Liver (tissue), 9 donors: ENCODE measurements around the gene CPSF3. TPM values are rescaled to one million over a fixed set of nuclear protein-coding genes. Genes with fewer than 3 reads are reported as not detected.

Experiments
- DNase-seq: peaks from one replicate; pipeline ENCODE4 v3.0.0-alpha.2; 2017; ENCODE audit warnings: low spot score
- H3K27ac ChIP-seq, 2 donors: one replicate each; pipeline ENCODE4 v1.7.0; 2013; ENCODE audit warnings: inconsistent platforms in 2 of 2, low read length in 2 of 2, control low read depth in 1 of 2, low read depth in 1 of 2, mild to moderate bottlenecking in 1 of 2
- H3K27me3 ChIP-seq, 4 donors: one replicate each; pipeline versions ENCODE4 v1.6.1 to v1.7.0; 2013; ENCODE audit warnings: low read length in 3 of 4, inconsistent platforms in 1 of 4, mild to moderate bottlenecking in 1 of 4, moderate library complexity in 1 of 4; ENCODE audit not compliant: control insufficient read depth in 4 of 4, insufficient read depth in 4 of 4
- H3K36me3 ChIP-seq, 4 donors: one replicate each; pipeline versions ENCODE4 v1.6.1 to v1.7.0; 2013; ENCODE audit warnings: low read length in 3 of 4, mild to moderate bottlenecking in 3 of 4, low read depth in 1 of 4, moderate library complexity in 1 of 4; ENCODE audit not compliant: control insufficient read depth in 4 of 4, insufficient read depth in 3 of 4
- H3K4me1 ChIP-seq, 4 donors: one replicate each; pipeline versions ENCODE4 v1.6.1 to v1.7.0; 2013; ENCODE audit warnings: low read length in 3 of 4, mild to moderate bottlenecking in 3 of 4, moderate library complexity in 1 of 4; ENCODE audit not compliant: control insufficient read depth in 4 of 4, insufficient read depth in 4 of 4
- H3K4me3 ChIP-seq, 3 donors: one replicate each; pipeline versions ENCODE4 v1.6.1 to v1.7.0; 2013; ENCODE audit warnings: low read length in 3 of 3, control low read depth in 1 of 3, low read depth in 1 of 3, mild to moderate bottlenecking in 1 of 3
- H3K9ac ChIP-seq, 2 donors: one replicate each; pipeline ENCODE4 v1.7.0; 2013; ENCODE audit warnings: low read length in 2 of 2, mild to moderate bottlenecking in 2 of 2, moderate library complexity in 2 of 2, control low read depth in 1 of 2, low read depth in 1 of 2
- H3K9me3 ChIP-seq, 4 donors: one replicate each; pipeline versions ENCODE4 v1.6.1 to v1.7.0; 2013; ENCODE audit warnings: low read length in 3 of 4; ENCODE audit not compliant: control insufficient read depth in 4 of 4
- EGR1 ChIP-seq, 2 donors: IDR thresholded peaks; 2 replicates each; pipeline ENCODE4 v1.6.1; 2016 to 2018; ENCODE audit warnings: antibody characterized with exemption in 2 of 2, low read depth in 2 of 2
- FOXA1 ChIP-seq: IDR thresholded peaks from 2 replicates; pipeline ENCODE4 v1.6.1; 2016; ENCODE audit warnings: antibody characterized with exemption
- FOXA2 ChIP-seq: IDR thresholded peaks from 2 replicates; pipeline ENCODE4 v1.6.1; 2016; ENCODE audit warnings: antibody characterized with exemption
- GABPA ChIP-seq, 2 donors: IDR thresholded peaks in 1 of 2; conservative IDR thresholded peaks in 1 of 2; 2 replicates each; pipeline ENCODE4 v1.6.1; 2016; ENCODE audit warnings: antibody characterized with exemption in 2 of 2, mild to moderate bottlenecking in 1 of 2, moderate library complexity in 1 of 2
- HNF4A ChIP-seq, 2 donors: conservative IDR thresholded peaks; 2 replicates each; pipeline ENCODE4 v1.6.1; 2016; ENCODE audit warnings: antibody characterized with exemption in 2 of 2, mild to moderate bottlenecking in 2 of 2
- HNF4G ChIP-seq: IDR thresholded peaks from 2 replicates; pipeline ENCODE4 v1.6.1; 2016; ENCODE audit warnings: antibody characterized with exemption
- JUND ChIP-seq, 2 donors: IDR thresholded peaks; 2 replicates each; pipeline ENCODE4 v1.6.1; 2016; ENCODE audit warnings: antibody characterized with exemption in 2 of 2
- NR2F2 ChIP-seq: IDR thresholded peaks from 2 replicates; pipeline ENCODE4 v1.6.1; 2016; ENCODE audit warnings: antibody characterized with exemption
- RAD21 ChIP-seq, 2 donors: IDR thresholded peaks; 2 replicates each; pipeline ENCODE4 v1.6.1; 2016; ENCODE audit warnings: antibody characterized with exemption in 2 of 2, mild to moderate bottlenecking in 2 of 2
- RXRA ChIP-seq, 2 donors: IDR thresholded peaks; 2 replicates each; pipeline ENCODE4 v1.6.1; 2017 to 2018; ENCODE audit warnings: antibody characterized with exemption in 2 of 2, mild to moderate bottlenecking in 1 of 2
- SP1 ChIP-seq: IDR thresholded peaks from 2 replicates; pipeline ENCODE4 v1.6.1; 2018; ENCODE audit warnings: antibody characterized with exemption, mild to moderate bottlenecking
- TAF1 ChIP-seq: conservative IDR thresholded peaks from 2 replicates; pipeline ENCODE4 v1.6.1; 2016; ENCODE audit warnings: antibody characterized with exemption, mild to moderate bottlenecking
- YY1 ChIP-seq: IDR thresholded peaks from 2 replicates; pipeline ENCODE4 v1.6.1; 2016; ENCODE audit warnings: antibody characterized with exemption, mild to moderate bottlenecking
- WGBS: extraction: QIAGEN DNeasy Blood & Tissue Kit; methylation state at CpG from one replicate; pipeline ENCODE4 v1.1.7; 2013; 5-methylcytosine and 5-hydroxymethylcytosine counted together
- polyA plus RNA-seq, 2 donors: library from polyadenylated mRNA; stranded (reverse) in 1 of 2; unstranded in 1 of 2; fragments of 200-250 nt in 1 of 2; fragments of >200 nt in 1 of 2; fragmentation: Nextera tagmentation in 1 of 2; extraction: Ambion mirVana in 1 of 2; gene quantifications; one replicate each; pipeline versions ENCODE4 v1.2.1 to v1.2.3, GENCODE V29; 2013 to 2015
- total RNA-seq, 2 donors: library from RNA; depleted of rRNA; stranded (reverse); fragments of >200 nt; gene quantifications; one replicate each; pipeline ENCODE4 v1.2.3, GENCODE V29; 2014
- TF ChIP-seq, protein P1 (sequence below): IDR thresholded peaks from 2 replicates; pipeline ENCODE4 v1.6.1; 2016; ENCODE audit warnings: antibody characterized with exemption
- TF ChIP-seq, protein P2 (sequence below): IDR thresholded peaks from 2 replicates; pipeline ENCODE4 v1.6.1; 2016; ENCODE audit warnings: antibody characterized with exemption, mild to moderate bottlenecking
- TF ChIP-seq, protein P3 (sequence below): IDR thresholded peaks from 2 replicates; pipeline ENCODE4 v1.6.1; 2016; ENCODE audit warnings: antibody characterized with exemption
- TF ChIP-seq, protein P4 (sequence below): fragments of 150-350 bp; IDR thresholded peaks from 2 replicates; pipeline ENCODE4 v1.5.1; 2017; ENCODE audit warnings: improper control_type of control experiment, low read depth, low read length; ENCODE audit not compliant: missing input control
- TF ChIP-seq, protein P5 (sequence below): IDR thresholded peaks from 2 replicates; pipeline ENCODE4 v1.6.1; 2016; ENCODE audit warnings: antibody characterized with exemption
- donor health status: healthy.
- donor health status: healthy.
- donor health status: healthy.
- donor health status: healthy.
- donor health status: healthy.

Gene CPSF3
- total and polyA plus RNA-seq, 4 donors: 8.7 to 32.2 (median 16.9) TPM

DNA sequence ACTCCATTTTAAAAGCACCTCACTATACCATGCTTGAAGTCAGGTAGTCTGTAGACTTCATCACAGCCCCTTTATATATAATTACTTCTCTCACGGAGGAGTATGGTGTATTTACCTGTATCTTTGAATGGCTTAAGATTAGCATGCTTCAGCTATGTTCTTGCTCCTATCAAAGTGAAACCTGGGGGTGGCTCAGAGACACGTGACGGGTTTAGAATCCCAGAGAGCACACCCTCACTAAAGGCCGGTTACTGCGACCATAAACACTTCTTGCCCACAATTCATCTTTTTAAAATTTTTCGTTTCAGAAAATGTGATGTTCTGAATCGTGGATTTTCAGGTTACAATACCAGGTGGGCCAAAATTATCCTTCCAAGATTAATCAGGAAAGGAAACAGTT, 54.5 kb downstream of the CPSF3 start:
- Histone ChIP-seq H3K36me3 (peaks cover 15 to 25% (median 20%) of the 10 kb centered on the region in 4 donors), H3K4me3 (no peak overlapping the region), H3K9ac (no peak overlapping the region), H3K27ac (no peak overlapping the region), H3K27me3 (no peaks in the 10 kb centered on the region), H3K9me3 (no peaks in the 10 kb centered on the region), H3K4me1 (peaks cover 2 to 16% (median 7%) of the 10 kb centered on the region in 4 donors)
- DNase-seq: no peak
- 92% methylated on average over 7 of the region's 7 CpGs for WGBS
- no peak for TF ChIP-seq FOXA2
- TF ChIP-seq SP1: no peak
- no peak for TF ChIP-seq HNF4G
- TF ChIP-seq, protein P1, sequence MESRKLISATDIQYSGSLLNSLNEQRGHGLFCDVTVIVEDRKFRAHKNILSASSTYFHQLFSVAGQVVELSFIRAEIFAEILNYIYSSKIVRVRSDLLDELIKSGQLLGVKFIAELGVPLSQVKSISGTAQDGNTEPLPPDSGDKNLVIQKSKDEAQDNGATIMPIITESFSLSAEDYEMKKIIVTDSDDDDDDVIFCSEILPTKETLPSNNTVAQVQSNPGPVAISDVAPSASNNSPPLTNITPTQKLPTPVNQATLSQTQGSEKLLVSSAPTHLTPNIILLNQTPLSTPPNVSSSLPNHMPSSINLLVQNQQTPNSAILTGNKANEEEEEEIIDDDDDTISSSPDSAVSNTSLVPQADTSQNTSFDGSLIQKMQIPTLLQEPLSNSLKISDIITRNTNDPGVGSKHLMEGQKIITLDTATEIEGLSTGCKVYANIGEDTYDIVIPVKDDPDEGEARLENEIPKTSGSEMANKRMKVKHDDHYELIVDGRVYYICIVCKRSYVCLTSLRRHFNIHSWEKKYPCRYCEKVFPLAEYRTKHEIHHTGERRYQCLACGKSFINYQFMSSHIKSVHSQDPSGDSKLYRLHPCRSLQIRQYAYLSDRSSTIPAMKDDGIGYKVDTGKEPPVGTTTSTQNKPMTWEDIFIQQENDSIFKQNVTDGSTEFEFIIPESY: no peak
- TF ChIP-seq, protein P2, sequence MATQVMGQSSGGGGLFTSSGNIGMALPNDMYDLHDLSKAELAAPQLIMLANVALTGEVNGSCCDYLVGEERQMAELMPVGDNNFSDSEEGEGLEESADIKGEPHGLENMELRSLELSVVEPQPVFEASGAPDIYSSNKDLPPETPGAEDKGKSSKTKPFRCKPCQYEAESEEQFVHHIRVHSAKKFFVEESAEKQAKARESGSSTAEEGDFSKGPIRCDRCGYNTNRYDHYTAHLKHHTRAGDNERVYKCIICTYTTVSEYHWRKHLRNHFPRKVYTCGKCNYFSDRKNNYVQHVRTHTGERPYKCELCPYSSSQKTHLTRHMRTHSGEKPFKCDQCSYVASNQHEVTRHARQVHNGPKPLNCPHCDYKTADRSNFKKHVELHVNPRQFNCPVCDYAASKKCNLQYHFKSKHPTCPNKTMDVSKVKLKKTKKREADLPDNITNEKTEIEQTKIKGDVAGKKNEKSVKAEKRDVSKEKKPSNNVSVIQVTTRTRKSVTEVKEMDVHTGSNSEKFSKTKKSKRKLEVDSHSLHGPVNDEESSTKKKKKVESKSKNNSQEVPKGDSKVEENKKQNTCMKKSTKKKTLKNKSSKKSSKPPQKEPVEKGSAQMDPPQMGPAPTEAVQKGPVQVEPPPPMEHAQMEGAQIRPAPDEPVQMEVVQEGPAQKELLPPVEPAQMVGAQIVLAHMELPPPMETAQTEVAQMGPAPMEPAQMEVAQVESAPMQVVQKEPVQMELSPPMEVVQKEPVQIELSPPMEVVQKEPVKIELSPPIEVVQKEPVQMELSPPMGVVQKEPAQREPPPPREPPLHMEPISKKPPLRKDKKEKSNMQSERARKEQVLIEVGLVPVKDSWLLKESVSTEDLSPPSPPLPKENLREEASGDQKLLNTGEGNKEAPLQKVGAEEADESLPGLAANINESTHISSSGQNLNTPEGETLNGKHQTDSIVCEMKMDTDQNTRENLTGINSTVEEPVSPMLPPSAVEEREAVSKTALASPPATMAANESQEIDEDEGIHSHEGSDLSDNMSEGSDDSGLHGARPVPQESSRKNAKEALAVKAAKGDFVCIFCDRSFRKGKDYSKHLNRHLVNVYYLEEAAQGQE: no peak
- TF ChIP-seq, protein P3, sequence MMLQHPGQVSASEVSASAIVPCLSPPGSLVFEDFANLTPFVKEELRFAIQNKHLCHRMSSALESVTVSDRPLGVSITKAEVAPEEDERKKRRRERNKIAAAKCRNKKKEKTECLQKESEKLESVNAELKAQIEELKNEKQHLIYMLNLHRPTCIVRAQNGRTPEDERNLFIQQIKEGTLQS: no peak
- TF ChIP-seq RAD21 (IDR thresholded peaks at IDR 0.05): no peak
- TF ChIP-seq JUND (IDR thresholded peaks at IDR 0.05): no peak
- TF ChIP-seq, protein P4, sequence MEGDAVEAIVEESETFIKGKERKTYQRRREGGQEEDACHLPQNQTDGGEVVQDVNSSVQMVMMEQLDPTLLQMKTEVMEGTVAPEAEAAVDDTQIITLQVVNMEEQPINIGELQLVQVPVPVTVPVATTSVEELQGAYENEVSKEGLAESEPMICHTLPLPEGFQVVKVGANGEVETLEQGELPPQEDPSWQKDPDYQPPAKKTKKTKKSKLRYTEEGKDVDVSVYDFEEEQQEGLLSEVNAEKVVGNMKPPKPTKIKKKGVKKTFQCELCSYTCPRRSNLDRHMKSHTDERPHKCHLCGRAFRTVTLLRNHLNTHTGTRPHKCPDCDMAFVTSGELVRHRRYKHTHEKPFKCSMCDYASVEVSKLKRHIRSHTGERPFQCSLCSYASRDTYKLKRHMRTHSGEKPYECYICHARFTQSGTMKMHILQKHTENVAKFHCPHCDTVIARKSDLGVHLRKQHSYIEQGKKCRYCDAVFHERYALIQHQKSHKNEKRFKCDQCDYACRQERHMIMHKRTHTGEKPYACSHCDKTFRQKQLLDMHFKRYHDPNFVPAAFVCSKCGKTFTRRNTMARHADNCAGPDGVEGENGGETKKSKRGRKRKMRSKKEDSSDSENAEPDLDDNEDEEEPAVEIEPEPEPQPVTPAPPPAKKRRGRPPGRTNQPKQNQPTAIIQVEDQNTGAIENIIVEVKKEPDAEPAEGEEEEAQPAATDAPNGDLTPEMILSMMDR: no peak
- no peak for TF ChIP-seq TAF1
- TF ChIP-seq RXRA (IDR thresholded peaks at IDR 0.05): no peak
- TF ChIP-seq, protein P5, sequence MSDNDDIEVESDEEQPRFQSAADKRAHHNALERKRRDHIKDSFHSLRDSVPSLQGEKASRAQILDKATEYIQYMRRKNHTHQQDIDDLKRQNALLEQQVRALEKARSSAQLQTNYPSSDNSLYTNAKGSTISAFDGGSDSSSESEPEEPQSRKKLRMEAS: no peak
- no peak for TF ChIP-seq EGR1 (IDR thresholded peaks at IDR 0.05; ENCODE audit: low read depth in 2 of 2)
- no peak for TF ChIP-seq HNF4A (conservative IDR thresholded peaks at IDR 0.05)
- no peak for TF ChIP-seq YY1
- TF ChIP-seq GABPA (IDR thresholded peaks at IDR 0.05 in 1 of 2, conservative IDR thresholded peaks at IDR 0.05 in 1 of 2): no peak
- TF ChIP-seq NR2F2: no peak
- TF ChIP-seq FOXA1: no peak
